ENCODE results near the gene LILRB3. TPM values are rescaled to one million over a fixed set of nuclear protein-coding genes. Genes with fewer than 3 reads are reported as not detected.
A peak's percentile ranks its signal among the peaks of the same experiment; 100 is the strongest.

Gene LILRB3
- total RNA-seq, 2 donors from 2014 or later = 0.73 to 5.9 TPM

DNA sequence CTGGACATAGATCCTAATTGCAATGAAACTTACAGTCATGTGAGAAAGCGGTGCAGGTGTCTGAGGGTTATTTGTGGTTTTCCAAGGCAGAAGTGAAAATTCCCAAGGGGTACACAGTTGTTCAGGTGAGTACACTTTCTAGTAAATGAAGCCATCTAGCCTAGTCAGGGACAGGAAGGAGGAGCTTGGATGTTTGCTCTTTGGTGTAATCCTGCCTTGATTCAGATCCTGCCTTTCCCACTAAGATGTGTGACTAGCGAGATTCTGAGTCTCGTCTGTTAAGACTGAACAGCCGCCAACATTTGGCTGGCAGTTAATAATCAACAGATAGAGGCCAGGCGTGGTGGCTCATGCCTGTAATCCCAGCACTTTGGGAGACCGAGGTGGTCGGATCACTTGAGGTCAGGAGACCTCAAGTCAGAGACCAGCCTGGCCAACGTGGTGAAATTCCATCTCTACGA lies 19.6 kb downstream of the LILRB3 start:
- no peak for DNase-seq (ENCODE audit: low spot score)
- TF ChIP-seq, protein P1, sequence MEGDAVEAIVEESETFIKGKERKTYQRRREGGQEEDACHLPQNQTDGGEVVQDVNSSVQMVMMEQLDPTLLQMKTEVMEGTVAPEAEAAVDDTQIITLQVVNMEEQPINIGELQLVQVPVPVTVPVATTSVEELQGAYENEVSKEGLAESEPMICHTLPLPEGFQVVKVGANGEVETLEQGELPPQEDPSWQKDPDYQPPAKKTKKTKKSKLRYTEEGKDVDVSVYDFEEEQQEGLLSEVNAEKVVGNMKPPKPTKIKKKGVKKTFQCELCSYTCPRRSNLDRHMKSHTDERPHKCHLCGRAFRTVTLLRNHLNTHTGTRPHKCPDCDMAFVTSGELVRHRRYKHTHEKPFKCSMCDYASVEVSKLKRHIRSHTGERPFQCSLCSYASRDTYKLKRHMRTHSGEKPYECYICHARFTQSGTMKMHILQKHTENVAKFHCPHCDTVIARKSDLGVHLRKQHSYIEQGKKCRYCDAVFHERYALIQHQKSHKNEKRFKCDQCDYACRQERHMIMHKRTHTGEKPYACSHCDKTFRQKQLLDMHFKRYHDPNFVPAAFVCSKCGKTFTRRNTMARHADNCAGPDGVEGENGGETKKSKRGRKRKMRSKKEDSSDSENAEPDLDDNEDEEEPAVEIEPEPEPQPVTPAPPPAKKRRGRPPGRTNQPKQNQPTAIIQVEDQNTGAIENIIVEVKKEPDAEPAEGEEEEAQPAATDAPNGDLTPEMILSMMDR (IDR thresholded peaks at IDR 0.05) = no peak
- TF ChIP-seq POLR2A (IDR thresholded peaks at IDR 0.05) = no peak
- peak; percentile 10 for TF ChIP-seq POLR2AphosphoS5 (IDR thresholded peaks at IDR 0.05)
- H3K27me3 ChIP-seq (replicated peaks; ENCODE audit: insufficient read depth) = no peaks in the 10 kb centered on the region
- no peaks in the 10 kb centered on the region for H3K9me3 ChIP-seq
- H3K27ac ChIP-seq = peak overlapping the region in 1 of 2 donors; percentile 8
- intact Hi-C loops (cut with DNase I) = no loop called here
- peaks cover 7 to 29% of the 10 kb centered on the region in 2 donors for H3K36me3 ChIP-seq
- 43% methylated on average over 9 of the region's 9 CpGs for WGBS
- H3K4me3 ChIP-seq = no peak overlapping the region
- H3K4me1 ChIP-seq (replicated peaks) = peaks cover 13% of the 10 kb centered on the region

DNA sequence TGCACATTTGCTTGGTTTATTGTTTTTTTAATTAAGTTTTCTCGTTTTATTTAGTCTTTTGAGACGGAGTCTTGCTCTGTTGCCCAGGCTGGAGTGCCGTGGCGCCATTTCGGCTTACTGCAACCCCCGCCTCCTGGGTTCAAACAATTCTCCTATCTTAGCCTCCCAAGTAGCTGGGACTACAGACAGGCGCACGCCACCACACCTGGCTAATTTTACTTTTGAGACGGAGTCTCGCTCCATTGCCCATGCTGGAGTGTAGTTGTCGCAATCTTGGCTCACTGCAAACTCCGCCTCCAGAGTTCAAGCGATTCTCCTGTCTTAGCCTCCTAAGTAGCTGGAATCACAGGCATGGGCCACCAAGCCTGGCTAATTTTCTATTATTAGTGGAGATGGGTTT lies 20.8 kb downstream of the LILRB3 start:
- WGBS = 81% methylated on average over 13 of the region's 13 CpGs
- TF ChIP-seq POLR2A (IDR thresholded peaks at IDR 0.05) = no peak
- TF ChIP-seq, protein P1 (IDR thresholded peaks at IDR 0.05) = no peak
- TF ChIP-seq POLR2AphosphoS5 (IDR thresholded peaks at IDR 0.05) = no peak
- Histone ChIP-seq H3K36me3 (peaks cover 7 to 29% of the 10 kb centered on the region in 2 donors), H3K4me1 (replicated peaks) (peaks cover 13% of the 10 kb centered on the region), H3K27me3 (replicated peaks; ENCODE audit: insufficient read depth) (no peaks in the 10 kb centered on the region), H3K9me3 (no peaks in the 10 kb centered on the region), H3K4me3 (peak overlapping the region; percentile 48 to 60), H3K27ac (peak overlapping the region; percentile 97 to 98)
- intact Hi-C loops (cut with DNase I) = no loop called here
- no peak for DNase-seq (ENCODE audit: low spot score)

DNA sequence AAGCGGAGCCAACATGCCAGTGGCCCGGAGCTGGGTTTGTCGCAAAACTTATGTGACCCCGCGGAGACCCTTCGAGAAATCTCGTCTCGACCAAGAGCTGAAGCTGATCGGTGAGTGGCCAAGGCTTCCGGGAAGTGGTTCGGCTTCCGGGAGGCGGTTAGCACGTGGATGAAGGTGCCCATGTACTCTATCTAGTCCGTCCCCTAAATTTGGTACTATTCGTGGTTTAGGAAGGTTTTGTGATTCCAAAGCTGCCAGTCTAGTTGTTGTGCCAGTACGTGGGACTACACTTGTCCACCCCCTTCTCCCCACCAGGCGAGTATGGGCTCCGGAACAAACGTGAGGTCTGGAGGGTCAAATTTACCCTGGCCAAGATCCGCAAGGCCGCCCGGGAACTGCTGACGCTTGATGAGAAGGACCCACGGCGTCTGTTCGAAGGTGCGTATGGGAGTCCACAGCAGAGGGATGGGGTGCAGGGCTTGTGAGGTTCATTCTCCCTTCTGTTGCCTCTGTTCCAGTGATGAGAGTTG lies 21.6 kb downstream of the LILRB3 start:
- 1% methylated on average over 28 of the region's 28 CpGs for WGBS
- Histone ChIP-seq H3K36me3 (peaks cover 2 to 22% of the 10 kb centered on the region in 2 donors), H3K4me3 (peak overlapping the region; percentile 48 to 60), H3K9me3 (no peaks in the 10 kb centered on the region), H3K4me1 (replicated peaks) (peaks cover 13% of the 10 kb centered on the region), H3K27me3 (replicated peaks; ENCODE audit: insufficient read depth) (no peaks in the 10 kb centered on the region), H3K27ac (peak overlapping the region; percentile 97 to 98)
- TF ChIP-seq POLR2A (IDR thresholded peaks at IDR 0.05) (no peak), POLR2AphosphoS5 (IDR thresholded peaks at IDR 0.05) (no peak)
- TF ChIP-seq, protein P1 (IDR thresholded peaks at IDR 0.05) = no peak
- no peak for DNase-seq (ENCODE audit: low spot score)
- intact Hi-C loops (cut with DNase I) = no loop called here

DNA sequence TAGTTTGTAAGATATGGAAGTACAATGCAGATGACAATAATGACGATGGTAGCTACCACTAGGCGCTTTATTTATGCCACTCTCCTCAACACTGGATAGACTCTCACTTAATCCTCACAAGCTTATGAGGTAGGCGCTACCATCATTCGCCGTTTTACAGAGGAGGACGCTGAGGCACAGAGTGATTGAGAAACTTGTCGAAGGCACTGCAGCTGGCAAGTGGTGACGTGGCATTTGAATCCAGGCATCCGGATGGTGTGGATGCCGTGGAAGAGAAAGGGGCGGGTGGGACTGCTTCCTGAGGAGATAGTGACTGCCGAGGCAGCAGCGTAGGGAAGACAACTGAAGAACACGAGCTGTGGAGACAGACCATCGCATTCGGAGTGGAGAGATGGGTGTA lies 23.4 kb downstream of the LILRB3 start:
- Histone ChIP-seq H3K9me3 (no peaks in the 10 kb centered on the region), H3K36me3 (peaks cover 0 to 12% of the 10 kb centered on the region in 2 donors), H3K27me3 (replicated peaks; ENCODE audit: insufficient read depth) (no peaks in the 10 kb centered on the region), H3K27ac (no peak overlapping the region), H3K4me3 (no peak overlapping the region), H3K4me1 (replicated peaks) (peaks cover 11% of the 10 kb centered on the region)
- TF ChIP-seq, protein P1 (IDR thresholded peaks at IDR 0.05) = no peak
- TF ChIP-seq POLR2A (IDR thresholded peaks at IDR 0.05) = no peak
- no peak for TF ChIP-seq POLR2AphosphoS5 (IDR thresholded peaks at IDR 0.05)
- 92% methylated on average over 16 of the region's 16 CpGs for WGBS
- DNase-seq (ENCODE audit: low spot score) = no peak
- intact Hi-C loops (cut with DNase I) = no loop called here

DNA sequence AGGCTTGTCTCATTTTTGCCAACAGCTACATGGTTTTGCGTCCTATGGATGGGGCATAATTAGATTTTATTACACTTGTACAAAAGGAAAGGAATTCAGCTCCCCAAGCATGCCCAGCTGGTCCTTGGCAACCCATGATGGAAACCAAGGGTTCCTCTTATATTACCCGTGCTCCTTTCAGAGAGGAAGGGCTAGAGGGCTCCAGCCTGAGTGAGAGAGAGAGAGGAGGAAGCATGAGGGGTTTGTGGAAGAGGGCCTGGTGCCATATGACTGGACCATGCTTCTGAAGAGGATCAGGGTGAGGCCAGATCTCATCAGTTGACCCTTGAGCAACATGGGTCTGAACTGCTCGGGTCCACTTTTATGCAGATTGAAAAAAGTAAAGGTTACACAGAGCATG lies 25.7 kb downstream of the LILRB3 start:
- H3K4me3 ChIP-seq = no peak overlapping the region
- H3K9me3 ChIP-seq = no peaks in the 10 kb centered on the region
- no peak for DNase-seq (ENCODE audit: low spot score)
- H3K36me3 ChIP-seq = peaks cover 0 to 4% of the 10 kb centered on the region in 2 donors
- WGBS = 64% methylated on average over 3 of the region's 3 CpGs
- H3K27ac ChIP-seq = no peak overlapping the region
- no peaks in the 10 kb centered on the region for H3K27me3 ChIP-seq (replicated peaks; ENCODE audit: insufficient read depth)
- intact Hi-C loops (cut with DNase I) = no loop called here
- H3K4me1 ChIP-seq (replicated peaks) = peaks cover under 1% of the 10 kb centered on the region
- TF ChIP-seq POLR2A (IDR thresholded peaks at IDR 0.05) (no peak), POLR2AphosphoS5 (IDR thresholded peaks at IDR 0.05) (no peak)
- TF ChIP-seq, protein P1 (IDR thresholded peaks at IDR 0.05) = no peak

All from prostate gland (tissue), 2 donors.